ENCODE results near the gene LRRC47.

LRRC47 gene

DNA sequence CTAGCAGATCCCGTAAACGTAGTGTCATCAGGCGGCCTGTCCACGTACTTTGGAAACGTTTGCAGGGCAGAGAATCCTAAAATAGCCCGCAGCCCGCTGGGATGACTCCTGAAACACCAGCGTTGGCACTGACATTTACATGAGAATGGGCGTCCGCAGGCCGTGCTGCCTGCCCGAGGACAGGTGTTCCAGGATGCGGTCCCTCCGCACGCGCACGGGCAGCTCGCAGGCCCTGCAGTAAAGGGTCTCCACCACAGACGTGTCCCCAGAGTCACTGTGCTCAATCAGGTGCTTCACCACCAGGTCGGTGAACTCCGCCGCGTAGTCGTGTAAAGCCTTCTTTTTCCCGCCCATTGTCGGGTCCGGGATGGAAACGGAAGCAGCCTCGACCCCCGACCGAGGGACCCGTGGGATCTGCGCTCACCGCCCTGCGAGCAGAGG lies 49.9 kb downstream of the LRRC47 start:
- DNase-seq = peak; percentile 1

DNA sequence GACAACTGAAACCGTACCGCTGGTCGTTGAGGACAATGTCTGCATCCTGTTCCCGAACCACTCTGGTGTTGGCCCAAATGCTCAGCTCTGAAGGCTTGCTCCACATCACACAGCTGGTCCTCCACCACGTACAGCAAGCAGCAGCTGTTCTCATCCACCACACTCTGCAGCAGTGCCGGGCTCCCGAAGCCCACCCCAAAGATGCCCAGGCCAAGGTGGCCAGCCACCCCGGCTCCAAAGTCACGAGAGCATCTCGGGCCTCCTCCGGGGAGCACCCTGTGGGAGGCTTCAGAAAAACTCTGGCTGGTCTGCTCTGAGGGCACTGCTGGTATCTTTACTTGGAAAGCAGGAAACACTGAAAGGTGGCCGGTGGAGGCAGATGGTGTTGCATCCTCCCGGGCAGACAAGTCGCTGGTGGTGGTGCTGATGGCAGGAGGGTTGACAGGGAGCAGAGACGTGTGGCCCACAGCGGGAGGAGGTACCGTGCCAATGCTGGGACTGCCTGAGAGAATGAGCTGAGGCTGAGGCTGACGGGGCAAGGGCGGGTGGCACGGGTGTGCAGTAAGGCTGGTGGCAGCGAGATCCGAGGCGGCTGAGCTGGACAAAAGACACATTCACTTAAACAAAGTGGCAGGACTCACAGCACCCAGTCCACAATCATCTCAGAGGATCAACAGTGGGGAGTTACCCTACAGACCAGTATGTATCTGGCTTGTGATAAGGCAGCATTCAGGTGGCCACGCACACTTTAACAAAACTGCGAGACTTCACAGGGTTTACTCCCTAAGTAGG lies 50.5 kb downstream of the LRRC47 start:
- no peak for DNase-seq

DNA sequence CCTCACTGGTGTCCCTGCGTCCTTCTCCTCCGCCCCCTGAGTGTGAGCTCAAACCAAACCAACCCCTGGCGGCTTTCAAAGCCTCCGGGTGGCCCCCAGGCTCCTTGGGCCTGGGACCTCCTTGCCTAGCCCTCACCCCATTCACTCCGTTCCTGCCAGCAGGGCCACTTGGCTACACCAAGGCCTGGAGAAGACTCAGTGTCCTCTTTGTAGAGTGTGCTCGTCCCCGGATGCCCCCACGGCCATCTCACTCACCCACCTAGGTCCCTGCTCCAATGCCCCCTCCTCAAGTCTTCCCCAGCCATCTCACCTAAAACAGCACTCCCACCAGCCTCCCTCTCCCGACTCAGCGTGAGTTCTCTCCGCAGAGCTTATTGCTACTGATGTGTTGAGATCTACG lies 51.2 kb downstream of the LRRC47 start:
- no peak for DNase-seq

DNA sequence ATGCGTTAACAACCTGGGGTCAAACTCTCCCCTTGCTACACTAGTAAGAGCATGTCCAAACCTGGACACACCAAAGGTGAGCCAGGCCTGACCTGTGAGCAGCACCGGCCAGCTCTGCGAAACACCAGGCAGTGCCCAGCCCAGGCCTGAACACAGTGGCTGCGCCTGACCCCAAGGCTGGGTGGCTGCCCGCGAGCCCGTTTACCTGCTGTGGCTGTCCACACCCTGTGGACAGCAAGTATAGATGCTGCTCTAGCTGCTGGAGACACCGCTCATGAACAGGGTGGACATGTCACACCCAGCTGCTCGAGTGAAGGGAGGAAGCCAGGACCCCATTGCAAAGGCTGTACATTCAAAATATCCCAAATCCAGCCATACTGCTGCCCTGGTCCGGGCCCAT lies 51.7 kb downstream of the LRRC47 start:
- no peak for DNase-seq

DNA sequence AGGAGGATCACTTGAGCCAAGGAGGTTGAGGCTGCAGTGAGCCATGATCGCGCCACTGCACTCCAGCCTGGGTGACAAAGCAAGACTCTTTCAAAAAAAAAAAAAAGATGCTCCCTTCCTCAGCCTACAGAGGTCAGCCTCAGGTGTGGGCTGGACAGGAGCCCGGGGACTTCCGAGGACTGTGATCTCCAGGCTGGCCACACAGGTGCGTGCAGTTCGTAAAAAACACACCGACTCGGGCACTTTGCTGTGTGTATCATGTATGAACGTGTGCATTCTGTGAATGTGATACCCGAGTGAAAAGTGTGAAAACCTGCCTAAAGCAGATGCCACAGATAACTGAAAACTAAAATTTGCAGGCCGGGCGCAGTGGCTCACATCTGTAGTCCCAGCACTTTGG lies 52.5 kb downstream of the LRRC47 start:
- DNase-seq = no peak

DNA sequence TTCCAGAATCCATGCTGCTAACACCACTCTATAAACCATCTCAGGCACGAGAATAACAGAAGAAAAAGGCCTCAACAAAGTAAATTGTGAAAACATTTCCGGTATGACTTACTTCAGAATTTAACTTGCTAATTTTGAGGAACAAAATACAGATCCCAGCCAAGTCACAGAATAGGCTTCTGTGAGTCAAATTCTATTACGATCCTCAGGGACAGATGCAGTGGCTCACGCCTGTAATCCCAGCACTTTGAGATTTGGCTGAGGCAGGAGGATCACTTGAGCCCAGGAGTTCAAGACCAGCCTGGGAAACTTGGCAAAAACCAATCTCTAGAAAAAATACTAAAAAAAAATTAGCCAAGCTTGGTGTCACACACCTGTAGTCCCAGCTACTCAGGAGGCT lies 52.9 kb downstream of the LRRC47 start:
- DNase-seq = no peak

DNA sequence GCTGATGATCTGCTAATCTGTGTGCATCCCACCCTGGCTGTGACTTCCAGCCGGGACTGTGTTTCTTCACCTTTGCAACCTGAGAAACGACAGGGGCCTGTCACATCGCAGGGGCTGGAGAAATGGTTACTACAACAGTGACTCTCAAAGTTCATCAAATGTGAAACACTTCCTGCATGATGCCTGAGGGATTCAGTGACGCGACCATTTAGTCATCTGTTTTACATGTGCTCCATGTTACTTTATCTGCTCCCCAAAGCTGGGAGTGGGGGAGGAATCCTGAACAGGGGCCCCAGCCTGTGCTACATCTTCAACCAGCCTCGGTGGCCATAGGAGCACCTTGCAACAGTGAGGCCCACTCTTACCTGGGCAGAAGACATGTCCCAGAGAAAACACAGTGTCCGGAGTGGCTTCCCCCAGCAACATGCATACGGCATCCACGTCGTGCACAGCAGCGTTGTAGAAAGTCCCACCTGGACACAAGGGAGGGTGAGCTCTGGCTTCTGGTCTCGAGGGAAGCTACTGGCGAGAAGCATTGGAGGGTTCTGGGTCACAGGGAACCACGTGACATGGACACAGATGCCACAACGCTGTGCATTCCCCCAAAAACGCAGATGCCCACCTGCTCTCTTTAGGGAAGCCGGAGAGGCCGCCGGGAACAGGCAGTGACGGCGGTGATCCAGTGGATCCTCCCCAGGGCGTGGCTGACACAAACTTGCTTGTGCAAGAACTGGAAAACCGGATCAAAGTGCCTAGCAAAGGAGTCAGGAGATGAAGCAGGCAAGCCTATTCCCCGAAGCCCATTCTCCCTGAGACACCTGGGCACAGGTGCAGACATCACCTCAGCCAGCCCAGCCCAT lies 53.6 kb downstream of the LRRC47 start:
- DNase-seq = no peak

DNA sequence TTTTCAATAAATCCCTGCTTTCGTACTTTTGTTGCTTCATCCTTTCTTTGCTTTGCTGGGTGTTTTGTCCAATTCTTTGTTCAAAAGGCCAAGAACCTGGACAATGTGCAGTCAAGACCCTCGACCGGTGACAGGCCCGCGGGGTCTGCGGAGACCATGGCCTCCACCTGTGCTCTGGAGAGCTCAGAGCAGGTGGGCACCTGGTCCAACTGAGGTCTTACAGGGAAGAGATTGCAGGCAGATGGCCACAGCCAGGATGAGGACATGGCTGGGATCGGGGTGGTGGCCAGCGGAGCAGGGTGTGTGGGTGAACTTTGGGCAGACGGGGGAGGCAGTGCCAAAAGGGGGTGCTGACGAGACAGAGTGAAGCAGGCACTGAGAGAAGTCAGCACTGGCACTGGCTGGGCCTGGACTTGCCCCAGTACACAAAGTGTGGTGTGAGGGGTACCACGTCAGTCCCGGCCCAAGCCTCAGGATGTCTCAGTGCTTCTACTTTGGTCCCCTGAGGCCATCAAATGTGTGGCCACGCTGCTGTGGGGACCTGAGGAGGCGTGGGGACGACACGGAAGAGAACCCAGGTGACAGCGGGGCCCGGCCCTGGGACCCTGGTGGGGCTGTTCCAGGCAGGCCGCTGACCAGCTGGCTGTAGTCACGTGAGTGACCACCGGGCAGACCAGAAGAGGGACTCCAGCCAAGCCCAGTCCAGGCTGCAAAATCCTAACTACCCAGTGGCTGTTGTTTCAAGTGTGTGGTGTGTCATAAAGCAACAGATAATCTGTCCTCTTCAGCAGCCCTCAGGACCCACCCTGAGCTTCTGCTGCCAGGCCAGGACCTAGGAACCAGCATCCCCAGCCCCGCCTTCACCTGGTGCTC lies 54.5 kb downstream of the LRRC47 start:
- DNase-seq = no peak

DNA sequence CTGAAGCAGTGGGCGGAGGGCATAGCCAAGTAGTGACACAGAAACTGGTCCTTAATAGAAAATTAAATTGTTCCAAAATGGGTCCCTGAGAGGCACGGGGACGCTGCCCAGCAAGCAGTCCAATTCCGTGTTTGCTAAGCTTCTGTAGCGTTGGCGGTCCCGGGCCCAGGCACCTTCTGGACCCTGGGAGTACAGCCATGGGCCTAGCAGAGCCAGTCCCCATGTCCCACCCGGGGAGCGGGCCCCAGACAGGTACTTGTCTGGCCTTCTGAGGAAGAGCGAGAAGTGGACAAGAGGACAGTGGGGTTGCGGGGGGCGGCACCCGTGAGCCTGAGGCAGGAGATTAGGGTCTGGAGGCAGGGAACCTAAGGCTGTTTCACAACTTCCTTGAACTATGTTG lies 55.5 kb downstream of the LRRC47 start:
- no peak for DNase-seq

DNA sequence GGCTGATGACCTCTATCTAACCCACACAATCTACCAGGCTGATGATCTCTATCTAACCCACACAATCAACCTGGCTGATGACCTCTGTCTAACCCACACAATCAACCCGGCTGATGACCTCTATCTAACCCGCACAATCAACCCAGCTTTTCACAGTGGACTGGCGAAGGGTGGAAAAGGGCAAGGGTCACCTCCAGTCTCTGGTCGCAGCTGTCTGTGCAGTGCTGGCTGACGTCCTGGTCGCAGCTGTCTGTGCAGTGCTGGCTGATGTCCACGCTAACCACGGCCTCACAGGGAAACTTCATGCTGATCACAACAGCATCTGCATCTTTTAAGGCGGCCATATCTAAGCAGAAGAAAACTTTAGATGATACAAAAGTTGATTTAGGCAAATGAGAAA lies 56.3 kb downstream of the LRRC47 start:
- no peak for DNase-seq

DNA sequence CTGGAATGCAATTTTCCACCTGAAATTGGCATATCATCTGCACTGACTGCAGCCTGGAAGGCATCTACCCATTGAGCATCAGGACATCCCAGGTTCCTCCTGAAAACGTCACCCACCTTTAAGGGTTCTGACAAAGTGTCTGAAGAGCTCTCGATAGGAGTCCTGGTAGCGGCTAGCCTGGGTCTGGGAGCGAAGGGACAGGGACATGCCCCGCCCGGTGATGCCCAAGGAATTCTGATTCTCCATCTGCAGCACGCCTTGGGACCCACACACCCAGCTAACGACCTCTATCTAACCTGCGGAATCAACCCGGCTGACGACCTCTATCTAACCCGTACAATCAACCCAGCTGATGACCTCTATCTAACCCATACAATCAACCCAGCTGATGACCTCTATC lies 57.4 kb downstream of the LRRC47 start:
- DNase-seq = no peak

DNA sequence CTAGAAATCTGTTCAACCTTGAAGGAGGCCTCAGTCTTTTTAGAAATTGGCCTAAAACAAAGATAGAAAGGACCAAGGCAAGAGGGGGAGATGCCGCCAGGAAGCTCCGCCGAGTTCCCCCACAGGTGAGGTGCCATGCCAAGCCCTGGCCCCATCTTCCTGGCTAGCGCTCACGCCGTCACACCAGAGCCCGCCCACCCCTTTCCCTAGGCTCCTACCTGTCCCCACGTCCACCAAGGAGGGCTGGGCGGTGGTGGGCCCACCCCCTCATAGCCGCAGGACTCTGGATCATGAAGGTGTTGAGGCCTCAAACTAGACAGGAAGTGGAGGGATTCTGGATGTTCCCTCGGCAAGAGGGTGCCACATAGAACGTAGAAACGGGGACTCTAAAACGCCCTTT lies 59.6 kb downstream of the LRRC47 start:
- DNase-seq = no peak

DNA sequence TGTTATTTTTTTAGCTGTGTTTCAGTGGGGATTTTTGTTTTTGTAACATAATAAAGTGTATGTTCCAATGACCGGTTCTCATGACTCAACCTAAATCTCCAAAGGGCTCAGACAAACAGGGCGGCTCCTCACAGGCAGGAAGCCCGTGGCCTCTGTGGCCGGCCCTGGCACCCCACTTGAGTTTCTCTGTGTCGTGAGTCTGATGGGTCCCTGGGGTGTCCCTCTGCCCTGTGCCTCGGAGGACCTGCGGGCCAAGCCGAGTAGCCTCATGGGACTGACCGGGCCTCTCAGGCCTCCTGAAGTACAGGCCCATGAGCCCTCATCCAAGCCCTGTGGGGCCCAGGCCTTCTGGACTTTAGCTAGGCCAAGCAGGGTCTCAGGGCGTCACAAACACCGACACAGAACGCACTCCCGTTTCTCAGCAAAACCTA lies 60.2 kb downstream of the LRRC47 start:
- no peak for DNase-seq

DNA sequence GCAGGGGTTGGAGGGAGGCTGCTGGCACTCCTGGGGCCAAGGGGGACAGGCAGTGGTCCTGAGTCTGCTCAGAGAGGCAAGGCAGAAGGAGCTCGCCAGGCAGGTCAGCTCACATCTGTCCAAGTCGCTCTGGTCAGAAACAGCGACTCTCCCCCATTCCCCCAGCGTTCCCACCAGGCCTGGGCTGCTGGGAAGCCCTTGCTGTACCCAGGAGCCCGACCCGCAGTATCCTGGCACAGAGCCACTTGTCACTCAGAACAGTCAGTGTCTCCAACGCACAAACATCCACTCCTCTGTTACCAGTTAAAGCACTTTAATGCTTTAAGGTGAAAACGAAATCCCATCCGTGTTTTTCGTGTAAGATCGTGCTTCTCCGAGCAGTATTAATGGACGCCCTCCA lies 60.6 kb downstream of the LRRC47 start:
- no peak for DNase-seq

DNA sequence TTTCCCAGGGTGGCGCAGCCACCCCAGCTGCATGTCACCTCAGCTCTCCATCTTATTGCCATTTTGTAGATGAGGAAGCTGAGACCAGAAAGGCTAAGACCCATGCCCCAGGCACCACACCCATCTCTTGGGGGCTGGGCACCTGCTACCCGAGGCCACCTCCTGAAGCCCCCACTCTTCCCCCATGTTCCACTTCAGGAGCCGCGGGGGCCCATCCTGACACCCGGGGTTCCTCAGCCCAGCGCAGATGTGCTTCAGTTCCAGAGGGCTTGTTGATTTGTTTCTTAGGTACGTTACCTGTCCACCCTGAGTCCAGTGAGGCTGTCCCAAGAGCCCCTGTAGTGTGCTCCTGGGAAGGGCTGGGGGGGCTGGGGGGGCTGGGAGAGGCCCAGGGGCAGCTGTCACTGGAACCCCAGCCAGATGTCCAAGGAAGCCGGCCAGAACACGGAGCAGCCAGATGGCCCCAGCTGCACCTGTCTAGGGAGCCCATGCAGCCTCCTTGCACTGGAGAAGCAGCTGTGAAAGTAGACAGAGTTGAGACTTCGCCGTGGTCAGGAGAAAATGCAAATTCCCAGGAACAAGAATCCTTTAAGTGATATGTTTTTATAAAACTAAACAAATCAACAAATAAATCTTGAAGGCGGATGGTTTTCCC lies 61.1 kb downstream of the LRRC47 start:
- DNase-seq = no peak

DNA sequence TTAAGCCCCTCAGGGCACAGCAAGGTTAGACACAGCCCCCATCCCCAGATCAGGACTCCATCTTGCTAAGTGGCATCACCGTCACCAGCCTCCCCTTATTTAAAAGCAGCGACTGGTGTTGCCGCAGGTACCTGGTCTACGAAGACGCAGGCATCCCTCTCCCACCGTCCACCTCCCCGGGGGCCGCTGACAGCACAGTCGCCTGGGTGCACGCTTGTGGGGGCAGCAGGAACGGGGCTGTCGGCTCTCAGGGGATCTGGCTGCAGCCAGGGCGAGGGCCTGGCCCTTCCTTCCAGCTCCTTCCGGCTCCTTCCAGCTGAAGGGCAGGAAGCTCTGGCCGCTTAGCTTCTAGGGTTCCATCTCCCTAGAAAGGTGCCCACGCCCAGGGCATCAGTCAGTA lies 61.7 kb downstream of the LRRC47 start:
- no peak for DNase-seq

DNA sequence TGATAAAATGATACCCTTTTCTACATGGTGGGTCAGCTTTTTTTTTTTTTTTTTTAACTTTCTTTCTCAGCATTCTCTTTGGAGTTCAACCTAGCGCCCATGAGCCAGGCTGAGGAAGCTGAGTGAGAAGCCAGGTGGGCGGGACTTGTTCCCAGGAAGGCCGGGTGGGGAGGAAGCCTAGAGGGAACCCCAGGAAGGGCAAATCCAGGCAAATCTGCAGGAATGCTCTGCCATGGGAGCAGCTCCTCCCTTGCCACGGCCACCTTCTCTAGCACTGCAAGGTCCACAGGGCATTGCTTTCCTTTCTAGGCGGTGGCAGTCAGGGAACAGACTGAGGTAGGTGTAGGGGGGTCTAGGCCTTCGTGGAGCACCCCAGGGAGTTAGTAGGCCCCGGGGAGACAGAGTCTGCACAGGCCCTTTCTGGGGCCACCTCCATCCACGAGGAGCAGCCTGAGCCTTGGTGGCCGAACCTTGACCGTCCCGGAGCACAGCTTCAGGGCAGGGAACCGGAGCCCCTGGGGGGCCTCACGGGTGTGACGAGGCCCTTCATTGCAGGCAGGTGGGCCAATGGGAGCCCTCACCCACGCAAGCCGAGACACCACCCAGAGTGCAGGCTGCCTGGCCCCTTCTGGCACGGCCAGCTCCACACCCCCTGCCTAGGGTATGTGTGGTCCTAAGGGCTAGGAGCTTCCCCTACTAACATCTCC lies 62.3 kb downstream of the LRRC47 start:
- no peak for DNase-seq

DNA sequence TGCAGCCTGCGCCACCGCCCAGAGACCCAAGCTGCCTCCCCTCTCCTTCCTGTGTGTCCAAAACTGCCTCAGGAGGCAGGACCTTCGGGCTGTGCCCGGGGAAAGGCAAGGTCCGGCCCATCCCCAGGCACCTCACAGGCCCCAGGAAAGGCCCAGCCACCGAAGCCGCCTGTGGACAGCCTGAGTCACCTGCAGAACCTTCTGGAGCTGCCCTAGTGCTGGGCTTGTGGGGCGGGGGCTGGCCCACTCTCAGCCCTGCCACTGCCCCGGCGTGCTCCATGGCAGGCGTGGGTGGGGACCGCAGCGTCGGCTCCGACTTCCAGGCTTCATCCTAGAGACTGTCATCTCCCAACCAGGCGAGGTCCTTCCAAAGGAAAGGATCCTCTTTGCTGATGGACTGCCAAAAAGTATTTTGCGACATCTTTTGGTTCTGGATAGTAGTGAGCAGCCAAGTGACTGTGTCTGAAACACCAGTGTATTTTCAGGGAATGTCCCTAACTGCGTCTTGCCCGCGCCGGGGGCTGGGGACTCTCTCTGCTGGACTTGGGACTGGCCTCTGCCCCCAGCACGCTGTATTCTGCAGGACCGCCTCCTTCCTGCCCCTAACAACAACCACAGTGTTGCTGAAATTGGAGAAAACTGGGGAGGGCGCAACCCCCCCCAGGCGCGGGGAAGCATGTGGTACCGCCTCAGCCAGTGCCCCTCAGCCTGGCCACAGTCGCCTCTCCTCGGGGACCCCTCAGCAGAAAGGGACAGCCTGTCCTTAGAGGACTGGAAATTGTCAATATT lies 63.0 kb downstream of the LRRC47 start:
- no peak for DNase-seq

DNA sequence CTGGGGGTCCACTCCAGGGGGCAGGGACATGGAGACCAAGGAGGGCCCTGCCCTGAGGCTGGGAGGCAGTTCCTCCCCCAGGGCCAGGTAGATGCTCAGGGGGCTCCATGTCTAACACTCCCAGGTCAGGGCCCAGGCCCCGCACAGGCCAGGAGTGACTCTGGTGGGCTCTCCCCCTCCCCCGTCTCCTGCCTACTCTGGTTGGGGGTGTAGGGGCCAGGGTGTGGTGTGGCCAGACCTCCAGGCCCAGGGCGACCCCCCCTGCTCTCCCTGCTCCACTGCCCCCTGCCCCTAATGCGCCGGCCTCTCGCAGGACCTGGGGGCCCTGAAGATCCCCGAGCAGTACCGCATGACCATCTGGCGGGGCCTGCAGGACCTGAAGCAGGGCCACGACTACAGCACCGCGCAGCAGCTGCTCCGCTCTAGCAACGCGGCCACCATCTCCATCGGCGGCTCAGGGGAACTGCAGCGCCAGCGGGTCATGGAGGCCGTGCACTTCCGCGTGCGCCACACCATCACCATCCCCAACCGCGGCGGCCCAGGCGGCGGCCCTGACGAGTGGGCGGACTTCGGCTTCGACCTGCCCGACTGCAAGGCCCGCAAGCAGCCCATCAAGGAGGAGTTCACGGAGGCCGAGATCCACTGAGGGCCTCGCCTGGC lies 63.7 kb downstream of the LRRC47 start:
- peak; percentile 4 for DNase-seq
